K562 (cell line): Measurements from ENCODE around the gene GLB1L. TPM values are rescaled to one million over a fixed set of nuclear protein-coding genes. Genes with fewer than 3 reads are reported as not detected.

Source experiments
- FOXM1 ChIP-seq, 2 experiments: fragments of 450-650 bp in 1 of 2; sonication (generic) in 1 of 2; formaldehyde crosslinking in 1 of 2; IDR thresholded peaks; 2 replicates each; pipeline versions ENCODE4 v1.6.1 to v1.9.0; 2017 to 2022; ENCODE audit warnings: low read depth in 2 of 2, mild to moderate bottlenecking in 2 of 2, missing genetic modification reagents in 1 of 2, moderate library complexity in 1 of 2
- GATA2 ChIP-seq: sonication (generic); formaldehyde crosslinking; IDR thresholded peaks from 2 replicates; pipeline ENCODE4 v1.4.0; 2020; ENCODE audit warnings: mild to moderate bottlenecking, missing genetic modification reagents
- HNRNPH1 ChIP-seq: fragments of 200-400 bp; formaldehyde crosslinking; optimal IDR thresholded peaks from 2 replicates; pipeline ENCODE3; 2017; ENCODE audit warnings: low read depth, mild to moderate bottlenecking, low read length, moderate library complexity
- KDM4B ChIP-seq, 2 experiments: fragments of 450-650 bp in 1 of 2; sonication (generic) in 1 of 2; IDR thresholded peaks; 2 replicates each; pipeline ENCODE4 v1.6.1; 2016 to 2017; ENCODE audit warnings: borderline replicate concordance in 2 of 2, antibody characterized with exemption in 1 of 2, low read depth in 1 of 2, mild to moderate bottlenecking in 1 of 2
- MAFG ChIP-seq: fragments of 450-650 bp; conservative IDR thresholded peaks from 2 replicates; pipeline ENCODE4 v1.6.1; 2016; ENCODE audit warnings: missing genetic modification characterization, missing compliant biosample characterization
- PHB2 ChIP-seq: fragments of 450-650 bp; IDR thresholded peaks from 2 replicates; pipeline ENCODE4 v1.6.1; 2017; ENCODE audit warnings: low read depth
- PHTF2 ChIP-seq: fragments of 250-450 bp; sonication (Bioruptor Pico); IDR thresholded peaks from 2 replicates; pipeline ENCODE4 v1.5.0; 2021; ENCODE audit warnings: mild to moderate bottlenecking
- POLR2H ChIP-seq: IDR thresholded peaks from 2 replicates; pipeline ENCODE4 v1.6.1; 2016; ENCODE audit warnings: missing genetic modification characterization, low read depth, mild to moderate bottlenecking, control low read depth, missing compliant biosample characterization, moderate library complexity
- RFX5 ChIP-seq: IDR thresholded peaks from 2 replicates; pipeline ENCODE4 v1.6.1; 2011; ENCODE audit warnings: low read depth, mild to moderate bottlenecking, improper control_type of control experiment, low read length
- RNF2 ChIP-seq: sonication (generic); IDR thresholded peaks from 2 replicates; pipeline ENCODE4 v1.6.1; 2016
- SMARCC2 ChIP-seq: fragments of 450-650 bp; IDR thresholded peaks from 2 replicates; pipeline ENCODE4 v1.6.1; 2017; ENCODE audit warnings: antibody characterized with exemption, moderate library complexity, mild to moderate bottlenecking, low read depth
- ZNF212 ChIP-seq: fragments of 450-650 bp; formaldehyde crosslinking; IDR thresholded peaks from 2 replicates; pipeline ENCODE4 v1.4.0; 2020; ENCODE audit warnings: mild to moderate bottlenecking
- ZNF311 ChIP-seq: fragments of 250-450 bp; sonication (Bioruptor Pico); IDR thresholded peaks from 2 replicates; pipeline ENCODE4 v1.4.0; 2020; ENCODE audit warnings: mild to moderate bottlenecking, moderate library complexity
- ZNF766 ChIP-seq: fragments of 200-800 bp; sonication (Bioruptor generic); conservative IDR thresholded peaks from 2 replicates; pipeline ENCODE4 v1.6.1; 2016; ENCODE audit warnings: missing genetic modification characterization, missing compliant biosample characterization
- polyA plus RNA-seq, 8 experiments: library from polyadenylated mRNA; depleted of rRNA in 4 of 8; stranded (reverse) in 5 of 8; unstranded in 3 of 8; fragments of >200 nt; fragmentation: Nextera tagmentation in 2 of 8; fragmentation: Illumina TruSeq in 1 of 8; extraction: Ambion mirVana in 2 of 8; extraction: Trizol in 1 of 8; gene quantifications; 2 replicates each; pipeline versions ENCODE4 v1.2.1 to v1.2.3, GENCODE V29; 2011 to 2014; ENCODE audit warnings: inconsistent platforms in 1 of 8, missing spikeins in 1 of 8
- total RNA-seq, 7 experiments: library from RNA; depleted of rRNA in 6 of 7; stranded (reverse); fragments of >200 nt in 6 of 7; fragmentation: Illumina TruSeq in 2 of 7; extraction: Trizol in 2 of 7; gene quantifications; 2 replicates each; pipeline versions ENCODE4 v1.2.1 to v1.2.3, GENCODE V29; 2011 to 2021; ENCODE audit warnings: low replicate concordance in 1 of 7
- TF ChIP-seq, protein P1 (sequence below): fragments of 450-650 bp; IDR thresholded peaks from 2 replicates; pipeline ENCODE4 v1.7.1; 2018; ENCODE audit warnings: mild to moderate bottlenecking, low read depth; ENCODE audit not compliant: partially characterized antibody
- TF ChIP-seq, protein P2 (sequence below): sonication (generic); formaldehyde crosslinking; IDR thresholded peaks from 2 replicates; pipeline ENCODE4 v1.8.1; 2022; ENCODE audit warnings: missing genetic modification reagents
- TF ChIP-seq, protein P3 (sequence below), 2 experiments: IDR thresholded peaks; 2 replicates each; pipeline ENCODE4 v1.6.1; 2012; ENCODE audit warnings: improper control_type of control experiment in 2 of 2, low read depth in 2 of 2, low read length in 2 of 2, borderline replicate concordance in 1 of 2

Gene GLB1L
- total and polyA plus RNA-seq, 9 of the 15 experiments (the other 6 are each of a cell fraction or from before 2014, with no cell fraction given): 0.42 to 2.9 (median 2.5) TPM

DNA sequence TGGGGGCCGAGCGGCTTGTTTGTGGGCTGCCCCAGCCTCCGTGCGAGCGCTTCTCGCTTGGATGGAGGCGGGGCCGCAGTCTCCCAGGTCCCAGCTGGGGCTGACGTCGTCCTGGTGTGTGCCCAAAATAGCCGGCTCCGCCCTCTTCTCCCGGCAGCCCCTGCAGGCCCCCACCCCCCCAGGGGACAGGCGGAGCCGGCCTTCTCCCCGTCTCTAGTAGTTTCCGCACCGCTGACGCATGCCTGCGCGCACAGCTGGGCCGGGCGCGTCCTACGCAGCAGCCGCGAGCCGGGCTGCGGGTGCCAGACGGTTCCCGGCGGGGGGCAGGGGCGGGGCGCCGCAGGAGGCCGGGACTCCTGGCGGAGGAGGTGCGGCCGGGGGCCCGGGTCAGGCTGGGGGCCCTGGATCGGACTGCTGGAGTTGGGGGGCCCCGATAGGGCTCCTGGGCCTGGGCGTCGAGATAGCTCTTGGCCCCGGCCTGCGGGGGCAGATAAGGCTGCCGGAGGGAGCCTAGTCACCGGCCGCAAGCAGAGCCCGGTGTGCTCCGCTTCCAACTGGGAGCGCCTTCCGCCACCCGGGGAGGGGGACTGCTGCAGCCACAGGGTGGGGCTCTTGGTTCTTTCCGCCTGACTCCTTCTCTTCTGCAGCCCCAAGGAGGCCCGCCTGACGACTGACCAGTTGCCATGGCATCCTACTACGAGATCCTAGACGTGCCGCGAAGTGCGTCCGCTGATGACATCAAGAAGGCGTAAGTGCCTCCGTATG is 34.1 kb upstream of the GLB1L start, which contains the start of gene DNAJB2 (continued):
- TF ChIP-seq PHB2 (peak; percentile 92), ZNF212 (CRISPR knock-in tag) (no peak), ZNF311 (peak; percentile 89), POLR2H (tag) (no peak), SMARCC2 (peak; percentile 86; the same call in 1 of the 2 replicates), MAFG (peak; percentile 65), ZNF766 (CRISPR knock-in tag) (peak; percentile 92), RNF2 (peak; percentile 96), FOXM1 (IDR thresholded peaks at IDR 0.05; ENCODE audit: low read depth) (peak; percentile 90), FOXM1 (CRISPR knock-in tag; IDR thresholded peaks at IDR 0.05; ENCODE audit: low read depth) (no peak; the same call in 1 of the 2 replicates), HNRNPH1 (no peak), PHTF2 (no peak), KDM4B (IDR thresholded peaks at IDR 0.05; ENCODE audit: borderline replicate concordance in 2 of 2, low read depth in 1 of 2) (no peak), RFX5 (no peak), GATA2 (CRISPR knock-in tag) (peak; percentile 98)
- TF ChIP-seq, protein P1, sequence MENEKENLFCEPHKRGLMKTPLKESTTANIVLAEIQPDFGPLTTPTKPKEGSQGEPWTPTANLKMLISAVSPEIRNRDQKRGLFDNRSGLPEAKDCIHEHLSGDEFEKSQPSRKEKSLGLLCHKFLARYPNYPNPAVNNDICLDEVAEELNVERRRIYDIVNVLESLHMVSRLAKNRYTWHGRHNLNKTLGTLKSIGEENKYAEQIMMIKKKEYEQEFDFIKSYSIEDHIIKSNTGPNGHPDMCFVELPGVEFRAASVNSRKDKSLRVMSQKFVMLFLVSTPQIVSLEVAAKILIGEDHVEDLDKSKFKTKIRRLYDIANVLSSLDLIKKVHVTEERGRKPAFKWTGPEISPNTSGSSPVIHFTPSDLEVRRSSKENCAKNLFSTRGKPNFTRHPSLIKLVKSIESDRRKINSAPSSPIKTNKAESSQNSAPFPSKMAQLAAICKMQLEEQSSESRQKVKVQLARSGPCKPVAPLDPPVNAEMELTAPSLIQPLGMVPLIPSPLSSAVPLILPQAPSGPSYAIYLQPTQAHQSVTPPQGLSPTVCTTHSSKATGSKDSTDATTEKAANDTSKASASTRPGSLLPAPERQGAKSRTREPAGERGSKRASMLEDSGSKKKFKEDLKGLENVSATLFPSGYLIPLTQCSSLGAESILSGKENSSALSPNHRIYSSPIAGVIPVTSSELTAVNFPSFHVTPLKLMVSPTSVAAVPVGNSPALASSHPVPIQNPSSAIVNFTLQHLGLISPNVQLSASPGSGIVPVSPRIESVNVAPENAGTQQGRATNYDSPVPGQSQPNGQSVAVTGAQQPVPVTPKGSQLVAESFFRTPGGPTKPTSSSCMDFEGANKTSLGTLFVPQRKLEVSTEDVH: peak; percentile 29
- TF ChIP-seq, protein P2, sequence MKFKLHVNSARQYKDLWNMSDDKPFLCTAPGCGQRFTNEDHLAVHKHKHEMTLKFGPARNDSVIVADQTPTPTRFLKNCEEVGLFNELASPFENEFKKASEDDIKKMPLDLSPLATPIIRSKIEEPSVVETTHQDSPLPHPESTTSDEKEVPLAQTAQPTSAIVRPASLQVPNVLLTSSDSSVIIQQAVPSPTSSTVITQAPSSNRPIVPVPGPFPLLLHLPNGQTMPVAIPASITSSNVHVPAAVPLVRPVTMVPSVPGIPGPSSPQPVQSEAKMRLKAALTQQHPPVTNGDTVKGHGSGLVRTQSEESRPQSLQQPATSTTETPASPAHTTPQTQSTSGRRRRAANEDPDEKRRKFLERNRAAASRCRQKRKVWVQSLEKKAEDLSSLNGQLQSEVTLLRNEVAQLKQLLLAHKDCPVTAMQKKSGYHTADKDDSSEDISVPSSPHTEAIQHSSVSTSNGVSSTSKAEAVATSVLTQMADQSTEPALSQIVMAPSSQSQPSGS (CRISPR knock-in tag): 0 out of 2 replicates have a peak, but pooled peaks have one; percentile 77
- TF ChIP-seq, protein P3, sequence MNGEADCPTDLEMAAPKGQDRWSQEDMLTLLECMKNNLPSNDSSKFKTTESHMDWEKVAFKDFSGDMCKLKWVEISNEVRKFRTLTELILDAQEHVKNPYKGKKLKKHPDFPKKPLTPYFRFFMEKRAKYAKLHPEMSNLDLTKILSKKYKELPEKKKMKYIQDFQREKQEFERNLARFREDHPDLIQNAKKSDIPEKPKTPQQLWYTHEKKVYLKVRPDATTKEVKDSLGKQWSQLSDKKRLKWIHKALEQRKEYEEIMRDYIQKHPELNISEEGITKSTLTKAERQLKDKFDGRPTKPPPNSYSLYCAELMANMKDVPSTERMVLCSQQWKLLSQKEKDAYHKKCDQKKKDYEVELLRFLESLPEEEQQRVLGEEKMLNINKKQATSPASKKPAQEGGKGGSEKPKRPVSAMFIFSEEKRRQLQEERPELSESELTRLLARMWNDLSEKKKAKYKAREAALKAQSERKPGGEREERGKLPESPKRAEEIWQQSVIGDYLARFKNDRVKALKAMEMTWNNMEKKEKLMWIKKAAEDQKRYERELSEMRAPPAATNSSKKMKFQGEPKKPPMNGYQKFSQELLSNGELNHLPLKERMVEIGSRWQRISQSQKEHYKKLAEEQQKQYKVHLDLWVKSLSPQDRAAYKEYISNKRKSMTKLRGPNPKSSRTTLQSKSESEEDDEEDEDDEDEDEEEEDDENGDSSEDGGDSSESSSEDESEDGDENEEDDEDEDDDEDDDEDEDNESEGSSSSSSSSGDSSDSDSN (IDR thresholded peaks at IDR 0.05; ENCODE audit: borderline replicate concordance in 1 of 2, low read depth in 2 of 2, low read length in 2 of 2): peak; percentile 88 to 98; a peak in 3 of 4 replicates
